Measurements from ENCODE around the gene ITM2C.

The ITM2C gene

DNA sequence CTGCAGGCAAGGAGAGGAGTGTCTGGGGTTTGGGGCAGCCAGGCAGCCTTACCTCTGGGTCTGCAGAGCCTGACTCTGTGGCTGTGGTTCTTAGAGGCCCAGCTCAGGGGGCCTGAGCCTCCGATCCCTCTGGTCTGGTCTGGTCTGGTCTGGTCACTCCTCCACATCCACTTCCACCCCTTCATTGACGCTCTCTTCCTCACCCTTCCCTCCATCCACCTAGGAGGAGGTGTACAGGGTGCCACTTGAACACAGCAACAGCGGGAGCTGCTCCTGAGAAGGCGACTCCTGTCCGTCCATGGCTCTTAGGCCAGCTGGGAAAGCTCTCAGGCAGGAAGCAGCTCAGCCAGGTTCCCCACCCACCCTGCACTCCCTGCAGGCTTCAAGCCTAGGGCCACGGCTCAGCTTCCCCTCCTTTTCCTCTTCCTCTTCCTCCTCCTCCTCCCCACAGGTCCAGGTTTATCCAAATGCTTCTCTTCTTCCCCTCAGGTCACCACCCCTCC lies 43.4 kb downstream of the ITM2C start:
- DNase-seq (ENCODE audit: low read depth): no peak
- TF ChIP-seq, protein P1, sequence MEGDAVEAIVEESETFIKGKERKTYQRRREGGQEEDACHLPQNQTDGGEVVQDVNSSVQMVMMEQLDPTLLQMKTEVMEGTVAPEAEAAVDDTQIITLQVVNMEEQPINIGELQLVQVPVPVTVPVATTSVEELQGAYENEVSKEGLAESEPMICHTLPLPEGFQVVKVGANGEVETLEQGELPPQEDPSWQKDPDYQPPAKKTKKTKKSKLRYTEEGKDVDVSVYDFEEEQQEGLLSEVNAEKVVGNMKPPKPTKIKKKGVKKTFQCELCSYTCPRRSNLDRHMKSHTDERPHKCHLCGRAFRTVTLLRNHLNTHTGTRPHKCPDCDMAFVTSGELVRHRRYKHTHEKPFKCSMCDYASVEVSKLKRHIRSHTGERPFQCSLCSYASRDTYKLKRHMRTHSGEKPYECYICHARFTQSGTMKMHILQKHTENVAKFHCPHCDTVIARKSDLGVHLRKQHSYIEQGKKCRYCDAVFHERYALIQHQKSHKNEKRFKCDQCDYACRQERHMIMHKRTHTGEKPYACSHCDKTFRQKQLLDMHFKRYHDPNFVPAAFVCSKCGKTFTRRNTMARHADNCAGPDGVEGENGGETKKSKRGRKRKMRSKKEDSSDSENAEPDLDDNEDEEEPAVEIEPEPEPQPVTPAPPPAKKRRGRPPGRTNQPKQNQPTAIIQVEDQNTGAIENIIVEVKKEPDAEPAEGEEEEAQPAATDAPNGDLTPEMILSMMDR (IDR thresholded peaks at IDR 0.05; ENCODE audit: low read depth, low read length, missing control alignments): no peak
- no peak overlapping the region for H3K4me3 ChIP-seq (ENCODE audit: low read depth, low read length)

DNA sequence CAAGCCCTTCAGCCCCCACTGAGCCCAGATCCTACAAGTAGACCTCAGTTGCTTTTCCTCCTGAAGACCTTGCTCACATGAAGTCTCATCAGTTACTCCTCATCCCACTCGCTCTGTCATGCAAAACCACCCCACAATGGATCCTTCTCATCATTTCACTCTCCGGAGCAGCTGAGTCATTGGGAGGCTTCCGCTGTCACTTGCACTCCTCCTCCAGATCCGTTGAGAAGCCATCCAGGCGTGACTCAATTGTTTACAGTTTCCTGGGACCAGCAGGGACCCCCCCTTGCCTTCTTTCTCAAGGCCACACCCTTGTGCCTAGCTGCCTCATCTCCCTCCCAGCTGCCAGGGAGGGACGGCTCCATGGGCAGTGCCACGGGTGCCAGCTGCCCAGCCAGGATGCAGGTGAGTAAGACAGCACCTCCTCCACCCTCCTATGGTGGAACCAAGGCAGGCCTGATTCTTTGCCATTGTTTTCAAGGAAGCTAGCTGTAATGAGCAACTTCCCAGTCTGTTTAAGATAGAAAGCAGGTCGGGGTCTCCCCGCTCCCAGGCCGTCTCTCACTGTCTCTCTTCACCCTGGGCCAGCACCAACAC lies 44.0 kb downstream of the ITM2C start:
- no peak for DNase-seq (ENCODE audit: low read depth)
- no peak overlapping the region for H3K4me3 ChIP-seq (ENCODE audit: low read depth, low read length)
- TF ChIP-seq, protein P1 (IDR thresholded peaks at IDR 0.05; ENCODE audit: low read depth, low read length, missing control alignments): no peak

- DNase-seq (ENCODE audit: low read depth): no peak
- TF ChIP-seq, protein P1 (IDR thresholded peaks at IDR 0.05; ENCODE audit: low read depth, low read length, missing control alignments): no peak
- H3K4me3 ChIP-seq (ENCODE audit: low read depth, low read length): no peak overlapping the region
These were observed 45.3 kb downstream of the ITM2C start for GRCh38 chr2:230909841-230910545.

GRCh38 chr2:230910546-230911177 lies 45.9 kb downstream of the ITM2C start:
- no peak overlapping the region for H3K4me3 ChIP-seq (ENCODE audit: low read depth, low read length)
- DNase-seq (ENCODE audit: low read depth): no peak
- TF ChIP-seq, protein P1 (IDR thresholded peaks at IDR 0.05; ENCODE audit: low read depth, low read length, missing control alignments): no peak

- TF ChIP-seq, protein P1 (IDR thresholded peaks at IDR 0.05; ENCODE audit: low read depth, low read length, missing control alignments): no peak
- DNase-seq (ENCODE audit: low read depth): no peak
These were observed 47.3 kb downstream of the ITM2C start for GRCh38 chr2:230912046-230912445.

DNA sequence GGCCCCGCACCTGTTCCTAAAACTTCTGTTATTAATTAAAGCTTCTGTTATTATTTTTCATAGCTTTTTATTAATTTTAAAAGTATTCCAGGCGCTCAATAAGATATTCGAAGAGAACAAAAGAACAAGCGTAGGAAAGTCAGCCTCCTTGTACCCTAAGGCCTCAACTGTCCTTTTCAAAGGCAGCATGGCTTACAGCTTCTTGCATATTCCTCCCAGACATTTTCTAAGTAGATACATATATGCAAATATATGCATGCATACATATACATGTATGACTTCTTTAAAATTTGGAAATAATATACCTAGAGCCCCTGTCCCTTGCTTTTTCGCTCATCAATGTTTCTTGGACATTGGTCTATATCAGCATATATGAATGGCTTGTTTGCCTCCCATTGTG lies 48.0 kb downstream of the ITM2C start:
- TF ChIP-seq, protein P1 (IDR thresholded peaks at IDR 0.05; ENCODE audit: low read depth, low read length, missing control alignments): no peak
- no peak overlapping the region for H3K4me3 ChIP-seq (ENCODE audit: low read depth, low read length)
- no peak for DNase-seq (ENCODE audit: low read depth)

More at GRCh38 chr2:230912046-230912445, 47.3 kb downstream of the ITM2C start:
- no peak overlapping the region for H3K4me3 ChIP-seq (ENCODE audit: low read depth, low read length)

Data from GM12864 (cell line).